ENCODE results near the gene CPLX3. TPM values are rescaled to one million over a fixed set of nuclear protein-coding genes. Genes with fewer than 3 reads are reported as not detected.

CPLX3 gene
- total and polyA plus RNA-seq, 2 experiments from 2014 or later: not detected

DNA sequence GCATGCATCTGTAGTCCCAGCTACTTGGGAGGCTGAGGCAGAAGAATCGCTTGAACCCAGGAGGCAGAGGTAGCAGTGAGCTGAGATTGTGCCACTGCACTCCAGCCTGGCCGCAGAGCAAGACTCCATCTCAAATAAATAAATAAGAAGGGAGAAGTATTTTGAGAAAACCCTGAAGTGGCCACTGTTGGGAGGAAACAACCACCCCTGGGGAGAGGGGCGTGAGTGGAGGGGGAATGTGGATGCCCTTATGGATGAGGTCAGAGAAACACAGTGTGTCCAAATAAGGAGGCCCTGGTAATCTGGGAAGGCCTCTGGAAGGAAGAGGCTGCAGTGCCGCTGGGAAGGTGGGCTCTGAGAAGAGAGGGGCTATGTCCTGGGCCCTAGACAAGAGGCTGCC is 4.2 kb upstream of the CPLX3 start:
- Histone ChIP-seq H3K9me2 (replicated peaks; ENCODE audit: insufficient read depth) (no peaks in the 10 kb centered on the region), H3K79me2 (no peaks in the 10 kb centered on the region), H4K20me1 (ENCODE audit: insufficient read depth, poor library complexity, severe bottlenecking) (no peaks in the 10 kb centered on the region), H3K27me3 (peaks cover 17% of the 10 kb centered on the region), H3K9me3 (ENCODE audit: low read depth) (no peaks in the 10 kb centered on the region), H3K4me2 (no peak overlapping the region), H3K4me3 (no peak overlapping the region), H2AFZ (no peak overlapping the region), H3K4me1 (ENCODE audit: insufficient read depth) (no peaks in the 10 kb centered on the region), H3K36me3 (replicated peaks; ENCODE audit: insufficient read depth, low read depth) (no peaks in the 10 kb centered on the region), H3K27ac (no peak overlapping the region)
- TF ChIP-seq, protein P1, sequence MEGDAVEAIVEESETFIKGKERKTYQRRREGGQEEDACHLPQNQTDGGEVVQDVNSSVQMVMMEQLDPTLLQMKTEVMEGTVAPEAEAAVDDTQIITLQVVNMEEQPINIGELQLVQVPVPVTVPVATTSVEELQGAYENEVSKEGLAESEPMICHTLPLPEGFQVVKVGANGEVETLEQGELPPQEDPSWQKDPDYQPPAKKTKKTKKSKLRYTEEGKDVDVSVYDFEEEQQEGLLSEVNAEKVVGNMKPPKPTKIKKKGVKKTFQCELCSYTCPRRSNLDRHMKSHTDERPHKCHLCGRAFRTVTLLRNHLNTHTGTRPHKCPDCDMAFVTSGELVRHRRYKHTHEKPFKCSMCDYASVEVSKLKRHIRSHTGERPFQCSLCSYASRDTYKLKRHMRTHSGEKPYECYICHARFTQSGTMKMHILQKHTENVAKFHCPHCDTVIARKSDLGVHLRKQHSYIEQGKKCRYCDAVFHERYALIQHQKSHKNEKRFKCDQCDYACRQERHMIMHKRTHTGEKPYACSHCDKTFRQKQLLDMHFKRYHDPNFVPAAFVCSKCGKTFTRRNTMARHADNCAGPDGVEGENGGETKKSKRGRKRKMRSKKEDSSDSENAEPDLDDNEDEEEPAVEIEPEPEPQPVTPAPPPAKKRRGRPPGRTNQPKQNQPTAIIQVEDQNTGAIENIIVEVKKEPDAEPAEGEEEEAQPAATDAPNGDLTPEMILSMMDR (IDR thresholded peaks at IDR 0.05; ENCODE audit: poor library complexity): no peak
- TF ChIP-seq EZH2 (IDR thresholded peaks at IDR 0.05; ENCODE audit: borderline replicate concordance): no peak
- TF ChIP-seq EZH2phosphoT487 (IDR thresholded peaks at IDR 0.05; ENCODE audit: low read depth, severe bottlenecking, unreplicated experiment): no peak
- no peak for DNase-seq (ENCODE audit: low spot score)
- WGBS (ENCODE audit: low lambda C conversion rate, missing lambda C conversion rate): 99% methylated on average over 4 of the region's 4 CpGs

DNA sequence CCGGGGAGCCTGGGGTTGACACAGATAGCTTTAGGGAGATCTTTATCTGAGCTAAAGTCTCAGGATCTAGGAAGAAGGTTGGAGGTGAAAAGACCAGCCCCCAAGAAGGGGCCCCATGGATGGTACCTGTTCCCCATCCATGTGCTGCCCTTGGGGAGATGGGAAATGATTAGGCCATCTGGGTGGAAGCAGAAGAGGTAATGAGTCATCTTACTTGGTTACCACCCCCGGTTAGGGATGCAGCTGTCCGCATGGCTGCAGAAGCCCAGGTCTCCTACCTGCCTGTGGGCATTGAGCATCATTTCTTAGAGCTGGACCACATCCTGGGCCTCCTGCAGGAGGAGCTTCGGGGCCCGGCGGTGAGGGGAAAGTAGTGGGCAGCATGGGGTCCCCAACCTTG is 3.1 kb upstream of the CPLX3 start:
- H2AFZ ChIP-seq: no peak overlapping the region
- no peaks in the 10 kb centered on the region for H3K79me2 ChIP-seq
- TF ChIP-seq EZH2phosphoT487 (IDR thresholded peaks at IDR 0.05; ENCODE audit: low read depth, severe bottlenecking, unreplicated experiment) (no peak), EZH2 (IDR thresholded peaks at IDR 0.05; ENCODE audit: borderline replicate concordance) (no peak)
- TF ChIP-seq, protein P1 (IDR thresholded peaks at IDR 0.05; ENCODE audit: poor library complexity): no peak
- H3K27ac ChIP-seq: no peak overlapping the region
- no peaks in the 10 kb centered on the region for H3K9me3 ChIP-seq (ENCODE audit: low read depth)
- peaks cover 28% of the 10 kb centered on the region for H3K27me3 ChIP-seq
- no peaks in the 10 kb centered on the region for H4K20me1 ChIP-seq (ENCODE audit: insufficient read depth, poor library complexity, severe bottlenecking)
- H3K4me2 ChIP-seq: no peak overlapping the region
- DNase-seq (ENCODE audit: low spot score): no peak
- H3K9me2 ChIP-seq (replicated peaks; ENCODE audit: insufficient read depth): no peaks in the 10 kb centered on the region
- no peak overlapping the region for H3K4me3 ChIP-seq
- no peaks in the 10 kb centered on the region for H3K4me1 ChIP-seq (ENCODE audit: insufficient read depth)
- no peaks in the 10 kb centered on the region for H3K36me3 ChIP-seq (replicated peaks; ENCODE audit: insufficient read depth, low read depth)
- 75% methylated on average over 6 of the region's 6 CpGs for WGBS (ENCODE audit: low lambda C conversion rate, missing lambda C conversion rate)

- Histone ChIP-seq H3K27ac (no peak overlapping the region), H3K79me2 (no peaks in the 10 kb centered on the region), H2AFZ (no peak overlapping the region), H3K9me2 (replicated peaks; ENCODE audit: insufficient read depth) (no peaks in the 10 kb centered on the region), H4K20me1 (ENCODE audit: insufficient read depth, poor library complexity, severe bottlenecking) (no peaks in the 10 kb centered on the region), H3K4me3 (no peak overlapping the region), H3K9me3 (ENCODE audit: low read depth) (no peaks in the 10 kb centered on the region), H3K4me1 (ENCODE audit: insufficient read depth) (no peaks in the 10 kb centered on the region), H3K27me3 (peaks cover 41% of the 10 kb centered on the region), H3K36me3 (replicated peaks; ENCODE audit: insufficient read depth, low read depth) (no peaks in the 10 kb centered on the region), H3K4me2 (no peak overlapping the region)
- 80% methylated on average over 7 of the region's 7 CpGs for WGBS (ENCODE audit: low lambda C conversion rate, missing lambda C conversion rate)
- no peak for TF ChIP-seq EZH2phosphoT487 (IDR thresholded peaks at IDR 0.05; ENCODE audit: low read depth, severe bottlenecking, unreplicated experiment)
- DNase-seq (ENCODE audit: low spot score): no peak
These were observed 1.5 kb upstream of the CPLX3 start for GRCh38 chr15:74824976-74825375.

GRCh38 chr15:74825866-74826265 is 561 bp upstream of the CPLX3 start:
- H3K4me3 ChIP-seq: no peak overlapping the region
- peaks cover 41% of the 10 kb centered on the region for H3K27me3 ChIP-seq
- TF ChIP-seq EZH2 (IDR thresholded peaks at IDR 0.05; ENCODE audit: borderline replicate concordance) (no peak), EZH2phosphoT487 (IDR thresholded peaks at IDR 0.05; ENCODE audit: low read depth, severe bottlenecking, unreplicated experiment) (no peak)
- TF ChIP-seq, protein P1 (IDR thresholded peaks at IDR 0.05; ENCODE audit: poor library complexity): no peak

More at GRCh38 chr15:74825866-74826265, 561 bp upstream of the CPLX3 start:
- no peak for DNase-seq (ENCODE audit: low spot score)
- Histone ChIP-seq H3K79me2 (no peaks in the 10 kb centered on the region), H3K4me1 (ENCODE audit: insufficient read depth) (no peaks in the 10 kb centered on the region), H3K36me3 (replicated peaks; ENCODE audit: insufficient read depth, low read depth) (no peaks in the 10 kb centered on the region), H3K9me2 (replicated peaks; ENCODE audit: insufficient read depth) (no peaks in the 10 kb centered on the region), H4K20me1 (ENCODE audit: insufficient read depth, poor library complexity, severe bottlenecking) (no peaks in the 10 kb centered on the region), H3K27ac (no peak overlapping the region), H2AFZ (no peak overlapping the region), H3K9me3 (ENCODE audit: low read depth) (no peaks in the 10 kb centered on the region), H3K4me2 (peak overlapping the region; percentile 67)
- 73% methylated on average over 10 of the region's 10 CpGs for WGBS (ENCODE audit: low lambda C conversion rate, missing lambda C conversion rate)
